HEK293 (cell line): ENCODE results near the gene PTGES.
A peak's percentile ranks its signal among the peaks of the same experiment; 100 is the strongest.
"Not testable (repeated sequence)": the region's sequence is repeated elsewhere in the genome, so short reads cannot be mapped to it uniquely, and the experiment has no call there.

Experiments used
- CTCF ChIA-PET: fragments of 350-600 bp; formaldehyde crosslinking; extraction: SDS; loops from one replicate; lab custom pipeline; 2021; ENCODE audit warnings: antibody characterized with exemption; lab: Yijun Ruan, JAX
- POLR2A ChIA-PET: fragments of 300-600 bp; formaldehyde crosslinking; extraction: SDS; loops from one replicate; lab custom pipeline; 2020; ENCODE audit warnings: antibody characterized with exemption, inconsistent platforms; lab: Yijun Ruan, JAX
- H3K27ac ChIP-seq: fragments of 200-500 bp; sonication (Bioruptor generic); 2 replicates; pipeline ENCODE4 v1.5.1; 2014; ENCODE audit warnings: low read depth, low read length, control low read depth, inconsistent platforms; ENCODE audit errors: extremely low read depth
- H3K36me3 ChIP-seq, 2 experiments: fragments of 200-500 bp in 1 of 2; sonication (Bioruptor generic) in 1 of 2; 1 replicate in 1 of 2; 2 replicates in 1 of 2; pipeline ENCODE4 v1.5.1; 2014 to 2017; ENCODE audit warnings: inconsistent platforms in 2 of 2, low read length in 2 of 2; ENCODE audit not compliant: control insufficient read depth in 2 of 2, insufficient read depth in 1 of 2
- H3K4me1 ChIP-seq: fragments of 200-500 bp; sonication (Bioruptor generic); 2 replicates; pipeline ENCODE4 v1.5.1; 2014; ENCODE audit warnings: mild to moderate bottlenecking, low read length, inconsistent platforms; ENCODE audit not compliant: control insufficient read depth, insufficient read depth
- H3K4me3 ChIP-seq: 2 replicates; pipeline ENCODE4 v1.5.1; 2011; ENCODE audit warnings: low read depth, mild to moderate bottlenecking, control low read depth, low read length, moderate library complexity
- H3K9me3 ChIP-seq: fragments of 200-500 bp; sonication (Bioruptor generic); 2 replicates; pipeline ENCODE4 v1.5.1; 2014; ENCODE audit warnings: low read depth, low read length, inconsistent platforms; ENCODE audit not compliant: control insufficient read depth, insufficient read depth
- CTCF ChIP-seq: fragments of 450-650 bp; formaldehyde crosslinking; IDR thresholded peaks from 2 replicates; pipeline ENCODE4 v1.5.1; 2016; ENCODE audit warnings: missing biosample characterization, missing genetic modification characterization
- GLIS1 ChIP-seq: fragments of 450-650 bp; formaldehyde crosslinking; IDR thresholded peaks from 2 replicates; pipeline ENCODE4 v1.5.1; 2016; ENCODE audit warnings: missing biosample characterization, missing genetic modification characterization
- MYNN ChIP-seq: fragments of 450-650 bp; formaldehyde crosslinking; IDR thresholded peaks from 2 replicates; pipeline ENCODE4 v1.5.1; 2016; ENCODE audit warnings: missing biosample characterization, missing genetic modification characterization, borderline replicate concordance
- PRDM4 ChIP-seq: fragments of 450-650 bp; formaldehyde crosslinking; IDR thresholded peaks from 2 replicates; pipeline ENCODE4 v1.5.1; 2017; ENCODE audit warnings: missing biosample characterization, missing genetic modification characterization
- ZIC2 ChIP-seq: fragments of 450-650 bp; formaldehyde crosslinking; IDR thresholded peaks from 2 replicates; pipeline ENCODE4 v1.5.1; 2016; ENCODE audit warnings: missing biosample characterization, missing genetic modification characterization
- ZNF175 ChIP-seq: fragments of 450-650 bp; formaldehyde crosslinking; IDR thresholded peaks from 2 replicates; pipeline ENCODE4 v1.5.1; 2016; ENCODE audit warnings: missing biosample characterization, missing genetic modification characterization
- ZNF19 ChIP-seq: fragments of 450-650 bp; formaldehyde crosslinking; IDR thresholded peaks from 2 replicates; pipeline ENCODE4; 2016; ENCODE audit warnings: missing biosample characterization, missing genetic modification characterization, low read depth
- ZNF580 ChIP-seq: fragments of 450-650 bp; formaldehyde crosslinking; IDR thresholded peaks from 2 replicates; pipeline ENCODE4 v1.5.1; 2016; ENCODE audit warnings: missing biosample characterization, missing genetic modification characterization
- ZNF600 ChIP-seq: fragments of 450-650 bp; formaldehyde crosslinking; IDR thresholded peaks from 2 replicates; pipeline ENCODE4 v1.5.1; 2016; ENCODE audit warnings: missing biosample characterization, missing genetic modification characterization
- ZNF639 ChIP-seq: fragments of 450-650 bp; formaldehyde crosslinking; IDR thresholded peaks from 2 replicates; pipeline ENCODE4 v1.5.1; 2016; ENCODE audit warnings: missing biosample characterization, missing genetic modification characterization
- ZNF837 ChIP-seq: fragments of 450-650 bp; formaldehyde crosslinking; IDR thresholded peaks from 2 replicates; pipeline ENCODE4 v1.5.1; 2016; ENCODE audit warnings: missing biosample characterization, missing genetic modification characterization
- TF ChIP-seq, protein P1 (sequence below): fragments of 450-650 bp; formaldehyde crosslinking; IDR thresholded peaks from 2 replicates; pipeline ENCODE4 v1.5.1; 2016; ENCODE audit warnings: missing biosample characterization, missing genetic modification characterization

The PTGES gene

DNA sequence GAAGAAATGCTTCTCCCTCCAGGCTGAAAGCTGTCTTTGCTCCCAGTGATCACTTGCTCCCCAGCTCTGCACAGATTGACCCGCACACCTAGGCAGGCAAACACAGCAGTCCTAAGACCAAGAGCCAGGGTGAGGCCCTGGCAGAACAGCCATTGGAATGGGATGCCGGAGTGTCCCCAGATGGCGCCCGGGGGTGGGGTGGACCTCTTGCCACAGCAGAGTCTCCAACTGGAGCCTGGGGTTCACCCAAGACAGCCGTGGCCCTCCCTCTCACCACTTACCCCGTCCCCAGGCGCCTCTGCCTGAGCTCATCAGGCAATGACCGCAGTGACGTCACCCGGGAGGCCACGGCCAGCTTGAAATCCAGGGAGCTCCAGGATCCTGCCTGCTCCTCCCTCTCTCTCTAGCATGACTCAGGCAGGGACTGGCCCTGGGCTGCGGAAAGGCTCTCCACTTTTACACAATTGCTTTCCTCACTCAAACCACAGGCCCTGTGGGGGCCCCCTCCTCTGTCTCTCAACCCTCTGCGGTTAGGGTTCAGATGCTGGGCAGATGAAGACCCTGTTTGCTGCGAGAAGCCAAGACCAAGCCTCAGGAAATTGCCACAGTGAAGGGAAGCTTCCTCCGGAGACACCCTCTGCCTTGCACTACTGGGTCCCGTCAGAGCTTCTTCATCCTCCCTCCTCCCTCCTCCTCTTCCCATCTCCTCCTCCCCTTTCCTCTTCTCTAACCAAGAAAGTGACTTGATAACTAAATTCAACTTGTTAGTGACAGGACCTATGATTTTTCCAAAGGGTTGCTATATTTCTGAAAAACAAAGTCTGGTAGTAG lies 24.3 kb upstream of the PTGES start (continued):
- TF ChIP-seq ZNF639 (tag by site-specific recombination) = peak; percentile 50; the same call in 1 of the 2 replicates
- peak; percentile 79; the same call in 1 of the 2 replicates for TF ChIP-seq ZNF600 (tag by site-specific recombination)
- no peak for TF ChIP-seq CTCF (tag by site-specific recombination)
- TF ChIP-seq ZNF837 (tag by site-specific recombination) = no peak
- TF ChIP-seq MYNN (tag by site-specific recombination) = no peak

DNA sequence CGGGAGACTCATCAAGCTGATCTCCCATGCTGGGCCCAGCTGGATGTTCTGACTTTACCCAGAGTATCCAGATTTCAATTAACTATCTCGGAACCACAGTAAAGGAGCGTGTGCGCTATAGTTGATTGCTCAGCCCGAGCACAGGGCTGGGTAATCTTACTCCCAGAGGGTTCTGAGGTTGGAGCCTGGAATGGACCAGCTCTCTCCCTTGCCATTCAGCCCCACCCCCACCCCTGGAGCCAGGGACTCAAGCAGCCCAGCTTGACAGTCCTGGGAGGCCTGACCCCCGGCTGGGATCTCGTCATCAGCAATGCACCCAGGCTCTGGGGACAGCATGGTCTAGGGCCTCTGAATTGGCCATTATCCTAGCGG lies 23.7 kb upstream of the PTGES start:
- ChIA-PET POLR2A (interaction anchor here (0.6 to 2.4 kb wide), 16 partner anchors 10 to 696 kb away, joined by 3 to 17 read pairs (median 4); partner anchors contain the start of gene PTGES), CTCF (interaction anchor here (0.5 to 4.7 kb wide), 19 partner anchors 7 to 645 kb away, joined by 3 to 57 read pairs (median 5); partner anchors contain the start of gene NTMT1)
- no peaks in the 10 kb centered on the region for H3K36me3 ChIP-seq
- no peaks in the 10 kb centered on the region for H3K9me3 ChIP-seq
- no peaks in the 10 kb centered on the region for H3K4me1 ChIP-seq
- no peak overlapping the region for H3K4me3 ChIP-seq
- TF ChIP-seq GLIS1 (tag by site-specific recombination) = peak; percentile 95
- TF ChIP-seq, protein P1, sequence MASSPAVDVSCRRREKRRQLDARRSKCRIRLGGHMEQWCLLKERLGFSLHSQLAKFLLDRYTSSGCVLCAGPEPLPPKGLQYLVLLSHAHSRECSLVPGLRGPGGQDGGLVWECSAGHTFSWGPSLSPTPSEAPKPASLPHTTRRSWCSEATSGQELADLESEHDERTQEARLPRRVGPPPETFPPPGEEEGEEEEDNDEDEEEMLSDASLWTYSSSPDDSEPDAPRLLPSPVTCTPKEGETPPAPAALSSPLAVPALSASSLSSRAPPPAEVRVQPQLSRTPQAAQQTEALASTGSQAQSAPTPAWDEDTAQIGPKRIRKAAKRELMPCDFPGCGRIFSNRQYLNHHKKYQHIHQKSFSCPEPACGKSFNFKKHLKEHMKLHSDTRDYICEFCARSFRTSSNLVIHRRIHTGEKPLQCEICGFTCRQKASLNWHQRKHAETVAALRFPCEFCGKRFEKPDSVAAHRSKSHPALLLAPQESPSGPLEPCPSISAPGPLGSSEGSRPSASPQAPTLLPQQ (tag by site-specific recombination) = no peak
- peak; percentile 90 for TF ChIP-seq ZIC2
- no peak for TF ChIP-seq PRDM4
- TF ChIP-seq ZNF175 (tag by site-specific recombination) = no peak
- no peak for TF ChIP-seq ZNF19 (tag by site-specific recombination)
- no peak overlapping the region for H3K27ac ChIP-seq

DNA sequence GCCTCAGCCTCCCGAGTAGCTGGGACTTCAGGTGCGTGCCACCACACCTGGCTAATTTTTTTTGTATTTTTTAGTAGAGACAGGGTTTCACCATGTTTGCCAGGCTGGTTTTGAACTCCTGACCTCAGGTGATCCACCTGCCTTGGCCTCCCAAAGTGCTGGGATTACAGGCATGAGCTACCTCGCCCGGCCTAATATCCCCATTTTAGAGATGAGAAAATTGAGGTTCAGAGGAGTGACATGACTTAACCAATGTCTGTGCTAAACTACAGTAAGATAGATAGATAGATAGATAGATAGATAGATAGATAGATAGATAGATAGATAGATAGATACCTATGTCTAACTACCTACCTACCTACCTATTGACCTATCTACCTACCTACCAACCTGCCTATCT lies 23.3 kb upstream of the PTGES start:
- not testable (repeated sequence) for H3K9me3 ChIP-seq, H3K27ac ChIP-seq, H3K4me3 ChIP-seq, H3K4me1 ChIP-seq, H3K36me3 ChIP-seq
- POLR2A ChIA-PET = interaction anchor here (1.1 to 2.4 kb wide), 4 partner anchors 10 to 80 kb away, joined by 3 to 17 read pairs (median 8); no protein-coding TSS in a partner anchor
- CTCF ChIA-PET = interaction anchor here (0.6 to 4.7 kb wide), 9 partner anchors 7 to 265 kb away, joined by 3 to 57 read pairs (median 5); no protein-coding TSS in a partner anchor
- peak; percentile 15; the same call in 1 of the 2 replicates for TF ChIP-seq ZNF580 (tag by site-specific recombination)
